Lung (tissue), 12 donors: ENCODE measurements around the gene SLC25A21. TPM values are rescaled to one million over a fixed set of nuclear protein-coding genes. Genes with fewer than 3 reads are reported as not detected.

Experiments
- ATAC-seq: fragments of 200-7000 bp; cut with Tn5 transposase; one replicate; pipeline ENCODE4 v1.9.1; 2020; ENCODE audit warnings: moderate number of reproducible peaks; ENCODE audit not compliant: insufficient read depth, low FRiP score
- DNase-seq, 3 donors: peaks; one replicate each; pipeline ENCODE4 v3.0.0-alpha.2; 2013 to 2017
- H3K27ac ChIP-seq, 2 donors: one replicate each; pipeline ENCODE4 v1.5.1; 2013; ENCODE audit warnings: mild to moderate bottlenecking in 2 of 2, moderate library complexity in 2 of 2, control low read depth in 1 of 2, inconsistent platforms in 1 of 2, low read depth in 1 of 2, low read length in 1 of 2
- H3K27me3 ChIP-seq, 3 donors: one replicate each; pipeline ENCODE4 v1.5.1; 2013; ENCODE audit warnings: low read length in 2 of 3; ENCODE audit not compliant: control insufficient read depth in 3 of 3, insufficient read depth in 3 of 3
- H3K36me3 ChIP-seq, 4 donors: one replicate each; pipeline ENCODE4 v1.5.1; 2013; ENCODE audit warnings: low read length in 4 of 4, mild to moderate bottlenecking in 1 of 4, moderate library complexity in 1 of 4; ENCODE audit not compliant: control insufficient read depth in 4 of 4, insufficient read depth in 4 of 4
- H3K4me1 ChIP-seq, 5 donors: one replicate each; pipeline ENCODE4 v1.5.1; 2013; ENCODE audit warnings: low read length in 5 of 5, mild to moderate bottlenecking in 2 of 5, moderate library complexity in 1 of 5; ENCODE audit not compliant: control insufficient read depth in 5 of 5, insufficient read depth in 5 of 5
- H3K4me3 ChIP-seq: one replicate; pipeline ENCODE4 v1.5.1; 2013; ENCODE audit warnings: mild to moderate bottlenecking, control low read depth, moderate library complexity
- H3K9ac ChIP-seq, 2 donors: one replicate each; pipeline ENCODE4 v1.5.1; 2013; ENCODE audit warnings: low read length in 2 of 2, control low read depth in 1 of 2; ENCODE audit not compliant: insufficient read depth in 1 of 2
- H3K9me3 ChIP-seq, 4 donors: one replicate each; pipeline ENCODE4 v1.5.1; 2013; ENCODE audit warnings: low read length in 3 of 4, mild to moderate bottlenecking in 1 of 4, moderate library complexity in 1 of 4; ENCODE audit not compliant: control insufficient read depth in 4 of 4, insufficient read depth in 3 of 4
- CTCF ChIP-seq: IDR thresholded peaks from 2 replicates; pipeline ENCODE4 v1.5.1; 2012; ENCODE audit warnings: mild to moderate bottlenecking; ENCODE audit errors: control extremely low read depth, extremely low read depth
- WGBS, 2 donors: extraction: QIAGEN DNeasy Blood & Tissue Kit; methylation state at CpG; one replicate each; pipeline ENCODE4 v1.1.7; 2013; 5-methylcytosine and 5-hydroxymethylcytosine counted together
- polyA plus RNA-seq, 2 donors: library from polyadenylated mRNA; stranded (reverse); fragments of 200-250 nt; gene quantifications; one replicate each; pipeline ENCODE4 v1.2.1, GENCODE V29; 2013
- total RNA-seq, 2 donors: library from RNA; depleted of rRNA in 1 of 2; stranded (reverse); fragments of >200 nt in 1 of 2; gene quantifications; one replicate each; pipeline ENCODE4 v1.2.1, GENCODE V29; 2014 to 2021
- donor health status: control.
- donor health status: control.
- donor health status: Bipolar disorder and iron deficiency.
- donor health status: healthy.
- donor health status: DM: yes; HTN: yes; CAD: no.

SLC25A21 gene
- total and polyA plus RNA-seq, 4 donors = 0.23 to 2.6 (median 0.42) TPM

DNA sequence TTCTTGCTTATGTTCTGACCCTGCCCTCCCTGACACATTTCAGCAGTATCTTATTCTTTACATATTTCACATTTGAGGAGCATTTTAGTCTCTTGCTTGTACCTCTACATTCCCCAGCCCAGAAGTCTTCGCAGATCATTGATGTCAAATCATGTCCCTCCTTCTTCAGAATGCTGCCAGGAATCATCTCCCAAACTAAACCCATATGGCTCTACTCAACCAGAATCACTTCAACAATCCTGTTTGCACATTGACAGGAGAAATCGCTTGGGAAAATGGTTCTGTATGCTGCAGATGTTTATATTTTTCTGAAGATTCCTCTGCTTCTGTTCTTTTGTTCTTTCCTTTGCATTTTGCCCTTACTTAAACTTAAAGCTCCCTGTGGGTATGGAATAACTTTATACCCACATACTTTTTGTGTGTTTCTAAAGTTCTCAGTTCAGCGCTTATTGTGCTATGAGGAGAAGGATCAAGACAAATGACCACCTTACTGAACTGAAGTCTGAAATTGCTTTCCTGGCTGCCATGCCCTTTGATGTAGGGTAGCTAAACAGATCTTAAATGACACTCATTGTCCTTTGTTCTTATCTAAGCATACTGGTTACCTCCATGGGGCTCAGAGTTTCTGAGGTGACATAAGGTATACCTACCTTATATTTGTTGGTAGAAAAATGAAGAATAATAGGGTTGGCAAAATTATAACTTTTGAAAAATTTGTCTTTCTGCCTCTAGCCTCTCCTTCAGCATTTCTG lies 134.6 kb downstream of the SLC25A21 start:
- no peaks in the 10 kb centered on the region for H3K36me3 ChIP-seq
- TF ChIP-seq CTCF = no peak
- no peak overlapping the region for H3K4me3 ChIP-seq
- ATAC-seq (no peak), DNase-seq (no peak)
- WGBS, 2 donors = 79 to 87% methylated on average over 3 of the region's 3 CpGs
- no peaks in the 10 kb centered on the region for H3K4me1 ChIP-seq
- H3K27me3 ChIP-seq = no peaks in the 10 kb centered on the region
- no peak overlapping the region for H3K27ac ChIP-seq
- H3K9ac ChIP-seq = no peak overlapping the region
- no peaks in the 10 kb centered on the region for H3K9me3 ChIP-seq

DNA sequence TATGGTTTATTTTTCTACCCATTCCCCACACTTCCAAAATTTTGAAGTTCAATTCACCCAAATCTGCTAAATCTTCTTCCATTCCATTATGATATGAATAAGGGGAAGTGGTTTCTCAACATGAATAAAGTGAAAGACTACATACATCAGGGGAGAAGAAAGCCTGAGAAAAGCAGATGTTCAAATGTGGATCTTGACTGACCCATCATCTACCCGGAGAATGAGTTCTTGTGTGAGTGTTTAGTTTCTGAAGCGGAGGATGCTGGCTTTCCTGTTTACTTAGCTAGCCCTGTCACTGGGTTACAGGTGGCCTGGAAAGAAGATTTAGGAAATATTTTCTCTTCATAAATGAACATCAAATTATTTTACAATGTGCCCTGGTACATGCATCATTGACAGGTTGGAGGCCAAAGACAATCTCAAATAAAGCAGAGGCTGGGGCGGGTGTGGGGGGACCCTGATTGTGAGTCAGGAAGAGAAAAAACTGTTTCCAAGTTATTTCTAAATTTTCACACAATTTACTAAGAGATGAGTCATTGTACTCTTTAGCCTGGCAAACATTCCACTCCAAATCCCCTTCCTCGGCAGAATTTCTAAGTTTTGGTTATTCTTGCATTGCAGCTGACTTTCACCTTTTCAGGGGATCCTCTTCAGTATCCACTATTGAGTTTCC lies 135.6 kb downstream of the SLC25A21 start:
- no peaks in the 10 kb centered on the region for H3K27me3 ChIP-seq
- no peak overlapping the region for H3K4me3 ChIP-seq
- H3K27ac ChIP-seq = no peak overlapping the region
- no peak for TF ChIP-seq CTCF
- 71 to 73% methylated on average over 4 of the region's 4 CpGs for WGBS, 2 donors
- no peaks in the 10 kb centered on the region for H3K36me3 ChIP-seq
- no peaks in the 10 kb centered on the region for H3K4me1 ChIP-seq
- ATAC-seq (no peak), DNase-seq (no peak)
- H3K9ac ChIP-seq = no peak overlapping the region
- no peaks in the 10 kb centered on the region for H3K9me3 ChIP-seq

- ATAC-seq (no peak), DNase-seq (no peak)
- Histone ChIP-seq H3K36me3 (no peaks in the 10 kb centered on the region), H3K9ac (no peak overlapping the region), H3K27ac (no peak overlapping the region), H3K9me3 (no peaks in the 10 kb centered on the region), H3K27me3 (no peaks in the 10 kb centered on the region), H3K4me1 (no peaks in the 10 kb centered on the region), H3K4me3 (no peak overlapping the region)
- WGBS, 2 donors = 89 to 90% methylated on average over 2 of the region's 2 CpGs
- TF ChIP-seq CTCF = no peak
Measured at GRCh38 chr14:37035401-37035800, 137.0 kb downstream of the SLC25A21 start.
